ENCODE data around the gene MVP.
A peak's percentile ranks its signal among the peaks of the same experiment; 100 is the strongest.
"Not testable (repeated sequence)": the region's sequence is repeated elsewhere in the genome, so short reads cannot be mapped to it uniquely, and the experiment has no call there.

MVP gene

GRCh38 chr16:29815032-29815721 is 5.1 kb upstream of the MVP start:
- no peak for DNase-seq (ENCODE audit: low read depth in 2 of 2)

- peak; percentile 97 to 99 for DNase-seq (ENCODE audit: low read depth in 2 of 2)
These were observed 4.2 kb upstream of the MVP start, which contains the start of gene PAGR1 for GRCh38 chr16:29815793-29816693. Gene PAGR1 (plus strand): TSS chr16:29816152. CDS start chr16:29816526, 374 bp downstream.

GRCh38 chr16:29816694-29817441 is 3.4 kb upstream of the MVP start:
- DNase-seq (ENCODE audit: low read depth in 2 of 2), result peak in 1 of 2 donors; percentile 68

- no peak for DNase-seq (ENCODE audit: low read depth in 2 of 2)
These were observed 2.2 kb upstream of the MVP start for GRCh38 chr16:29818082-29818481.

GRCh38 chr16:29819506-29819905 is 756 bp upstream of the MVP start:
- no peak for DNase-seq (ENCODE audit: low read depth in 2 of 2)

GRCh38 chr16:29820730-29821642 is 724 bp downstream of the MVP start:
- DNase-seq (ENCODE audit: low read depth in 2 of 2), result peak in 1 of 2 donors; percentile 38

GRCh38 chr16:29821643-29822115 is 1.4 kb downstream of the MVP start:
- no peak for DNase-seq (ENCODE audit: low read depth in 2 of 2)

- no peak for DNase-seq (ENCODE audit: low read depth in 2 of 2)
These were observed 4.4 kb downstream of the MVP start for GRCh38 chr16:29824589-29825144.

- peak in 1 of 2 donors; percentile 33 for DNase-seq (ENCODE audit: low read depth in 2 of 2)
These were observed 5.1 kb downstream of the MVP start for GRCh38 chr16:29825145-29826044.

- no peak for DNase-seq (ENCODE audit: low read depth in 2 of 2)
These were observed 6.1 kb downstream of the MVP start for GRCh38 chr16:29826342-29826695.

GRCh38 chr16:29830774-29831173 is 10.5 kb downstream of the MVP start:
- no peak for DNase-seq (ENCODE audit: low read depth in 2 of 2)

- DNase-seq (ENCODE audit: low read depth in 2 of 2), result no peak
These were observed 11.2 kb downstream of the MVP start for GRCh38 chr16:29831490-29831889.

GRCh38 chr16:29833219-29833618 is 13.0 kb downstream of the MVP start:
- DNase-seq (ENCODE audit: low read depth in 2 of 2), result not testable (repeated sequence)

GRCh38 chr16:29834079-29834478 is 13.8 kb downstream of the MVP start:
- DNase-seq (ENCODE audit: low read depth in 2 of 2), result no peak

- no peak for DNase-seq (ENCODE audit: low read depth in 2 of 2)
These were observed 15.7 kb downstream of the MVP start for GRCh38 chr16:29835926-29836325.

GRCh38 chr16:29836623-29837022 is 16.4 kb downstream of the MVP start:
- no peak for DNase-seq (ENCODE audit: low read depth in 2 of 2)

- no peak for DNase-seq (ENCODE audit: low read depth in 2 of 2)
These were observed 17.6 kb downstream of the MVP start for GRCh38 chr16:29837841-29838240.

GRCh38 chr16:29839822-29840221 is 19.6 kb downstream of the MVP start:
- no peak for DNase-seq (ENCODE audit: low read depth in 2 of 2)

- no peak for DNase-seq (ENCODE audit: low read depth in 2 of 2)
These were observed 20.0 kb downstream of the MVP start for GRCh38 chr16:29840240-29840639.

- no peak for DNase-seq (ENCODE audit: low read depth in 2 of 2)
These were observed 21.4 kb downstream of the MVP start for GRCh38 chr16:29841631-29842030.
